ENCODE data around the gene MYT1. TPM values are rescaled to one million over a fixed set of nuclear protein-coding genes. Genes with fewer than 3 reads are reported as not detected.

MYT1 gene
- polyA plus RNA-seq, 1 donor from 2014 or later, result 35.8 TPM

GRCh38 chr20:64279826-64280459, 115.7 kb downstream of the MYT1 start:
- H3K27ac ChIP-seq (ENCODE audit: low read length), result no peak overlapping the region
- no peaks in the 10 kb centered on the region for H3K27me3 ChIP-seq (ENCODE audit: insufficient read depth, low read depth, low read length)
- no peaks in the 10 kb centered on the region for H3K9me2 ChIP-seq (ENCODE audit: insufficient read depth, low read length)
- no peaks in the 10 kb centered on the region for H3K36me3 ChIP-seq (ENCODE audit: insufficient read depth, low read length)
- no peaks in the 10 kb centered on the region for H3K9me3 ChIP-seq (ENCODE audit: low read length)
- no peaks in the 10 kb centered on the region for H3K79me2 ChIP-seq (replicated peaks; ENCODE audit: insufficient read depth, low read length)
- H3K4me3 ChIP-seq (ENCODE audit: low read length), result no peak overlapping the region
- TF ChIP-seq CTCF (IDR thresholded peaks at IDR 0.05; ENCODE audit: poor library complexity, severe bottlenecking), result no peak
- TF ChIP-seq EZH2 (IDR thresholded peaks at IDR 0.05; ENCODE audit: borderline replicate concordance, insufficient read depth, low read length, poor library complexity, severe bottlenecking), result no peak
- TF ChIP-seq REST (IDR thresholded peaks at IDR 0.05; ENCODE audit: borderline replicate concordance), result no peak
- no peak for TF ChIP-seq RAD21 (conservative IDR thresholded peaks at IDR 0.05)
- TF ChIP-seq MXI1 (conservative IDR thresholded peaks at IDR 0.05; ENCODE audit: poor library complexity, severe bottlenecking), result no peak
- TF ChIP-seq POLR2AphosphoS5 (IDR thresholded peaks at IDR 0.05), result no peak
- no peak for TF ChIP-seq EP300 (conservative IDR thresholded peaks at IDR 0.05; ENCODE audit: poor library complexity, severe bottlenecking)
- TF ChIP-seq TAF1 (IDR thresholded peaks at IDR 0.05; ENCODE audit: low read depth), result no peak
- TF ChIP-seq SMC3 (conservative IDR thresholded peaks at IDR 0.05; ENCODE audit: poor library complexity), result no peak
- no peak overlapping the region for H3K4me2 ChIP-seq (ENCODE audit: low read length)
- H3K9ac ChIP-seq (ENCODE audit: low read length), result no peak overlapping the region
- no peak overlapping the region for H2AFZ ChIP-seq (ENCODE audit: low read depth, low read length)
- H4K20me1 ChIP-seq (ENCODE audit: insufficient read depth), result no peaks in the 10 kb centered on the region
- no peaks in the 10 kb centered on the region for H3F3A ChIP-seq (ENCODE audit: insufficient read depth, low read length, poor library complexity, severe bottlenecking)

GRCh38 chr20:64280460-64280843, 116.2 kb downstream of the MYT1 start:
- Histone ChIP-seq H3K27ac (ENCODE audit: low read length) (no peak overlapping the region), H3F3A (ENCODE audit: insufficient read depth, low read length, poor library complexity, severe bottlenecking) (no peaks in the 10 kb centered on the region), H3K9me2 (ENCODE audit: insufficient read depth, low read length) (no peaks in the 10 kb centered on the region), H3K27me3 (ENCODE audit: insufficient read depth, low read depth, low read length) (no peaks in the 10 kb centered on the region), H2AFZ (ENCODE audit: low read depth, low read length) (no peak overlapping the region), H3K9me3 (ENCODE audit: low read length) (no peaks in the 10 kb centered on the region), H3K9ac (ENCODE audit: low read length) (no peak overlapping the region), H3K36me3 (ENCODE audit: insufficient read depth, low read length) (no peaks in the 10 kb centered on the region), H3K4me3 (ENCODE audit: low read length) (no peak overlapping the region), H3K4me2 (ENCODE audit: low read length) (no peak overlapping the region), H3K79me2 (replicated peaks; ENCODE audit: insufficient read depth, low read length) (no peaks in the 10 kb centered on the region), H4K20me1 (ENCODE audit: insufficient read depth) (no peaks in the 10 kb centered on the region)
- TF ChIP-seq EP300 (conservative IDR thresholded peaks at IDR 0.05; ENCODE audit: poor library complexity, severe bottlenecking), result no peak
- TF ChIP-seq POLR2AphosphoS5 (IDR thresholded peaks at IDR 0.05), result no peak
- no peak for TF ChIP-seq SMC3 (conservative IDR thresholded peaks at IDR 0.05; ENCODE audit: poor library complexity)
- no peak for TF ChIP-seq MXI1 (conservative IDR thresholded peaks at IDR 0.05; ENCODE audit: poor library complexity, severe bottlenecking)
- TF ChIP-seq TAF1 (IDR thresholded peaks at IDR 0.05; ENCODE audit: low read depth), result no peak
- TF ChIP-seq RAD21 (conservative IDR thresholded peaks at IDR 0.05), result no peak
- TF ChIP-seq REST (IDR thresholded peaks at IDR 0.05; ENCODE audit: borderline replicate concordance), result no peak
- no peak for TF ChIP-seq EZH2 (IDR thresholded peaks at IDR 0.05; ENCODE audit: borderline replicate concordance, insufficient read depth, low read length, poor library complexity, severe bottlenecking)
- no peak for TF ChIP-seq CTCF (IDR thresholded peaks at IDR 0.05; ENCODE audit: poor library complexity, severe bottlenecking)

Data from neural cell (in vitro differentiated cells).